ENCODE data around the gene KRTAP3-2.

The KRTAP3-2 gene

DNA sequence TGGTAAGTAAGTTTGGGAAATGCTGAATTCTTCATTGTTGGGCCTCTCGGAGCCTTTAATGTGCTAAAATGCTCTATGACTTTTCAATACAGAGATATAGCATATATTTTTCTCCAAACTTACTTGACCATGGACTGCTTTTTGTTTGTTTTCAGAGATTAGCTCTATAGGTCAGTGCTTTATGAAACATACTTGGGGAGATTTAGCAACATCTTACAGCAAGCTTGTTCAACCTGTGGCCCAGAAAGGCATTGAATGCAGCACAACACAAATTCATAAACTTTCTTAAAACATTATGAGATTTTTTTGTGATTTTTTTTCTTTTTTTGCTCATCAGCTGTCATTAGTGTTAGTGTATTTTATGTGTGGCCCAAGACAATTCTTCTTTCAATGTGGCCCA lies 10.2 kb upstream of the KRTAP3-2 start:
- no peak for DNase-seq

DNA sequence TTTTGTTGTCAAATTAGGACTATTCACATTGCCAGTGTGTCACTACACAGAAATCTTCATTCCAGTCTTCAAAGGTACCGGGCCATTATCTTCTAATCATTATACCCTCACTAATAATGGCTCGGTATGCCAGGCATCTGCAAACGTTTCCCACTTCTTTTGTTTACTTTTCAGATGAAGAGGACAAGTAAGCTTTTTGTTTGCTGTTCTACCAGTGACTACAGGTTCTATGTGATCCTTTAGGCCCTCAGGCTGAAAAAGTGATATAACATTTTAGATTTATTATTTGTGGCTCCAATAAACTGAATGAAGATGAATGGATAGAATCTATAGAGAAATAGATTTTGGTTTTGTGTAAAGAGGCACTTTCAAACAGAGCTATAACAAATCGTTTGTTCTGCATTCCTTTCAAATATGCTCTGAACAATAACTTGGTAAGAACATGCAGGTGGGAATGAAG lies 9.6 kb upstream of the KRTAP3-2 start:
- no peak for DNase-seq

DNA sequence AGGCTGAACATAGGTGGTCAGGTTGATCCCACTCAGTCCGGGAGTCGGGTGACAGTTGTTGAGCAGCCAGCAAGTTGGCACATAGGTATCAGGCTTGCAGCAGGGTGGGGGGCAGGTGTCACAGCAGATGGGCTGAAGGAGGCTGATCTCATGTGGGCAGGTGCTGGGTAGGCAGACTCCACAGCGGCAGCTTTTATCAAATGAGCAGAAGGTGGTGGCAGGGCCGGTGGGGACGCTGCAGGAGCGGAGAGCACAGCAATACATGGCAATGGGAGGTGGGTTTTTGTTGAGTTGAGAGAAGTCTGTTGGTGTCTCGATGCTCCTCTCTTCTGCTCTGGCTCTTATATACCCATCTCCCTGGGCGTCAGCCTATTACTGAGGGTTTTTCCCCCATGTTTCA lies 9.1 kb upstream of the KRTAP3-2 start, which contains the start of gene KRTAP3-1:
KRTAP3-1 (minus strand) TSS at position 318 of the 400 bp plus-strand sequence; CDS start at position 264, 54 bp downstream.
- DNase-seq, result no peak

DNA sequence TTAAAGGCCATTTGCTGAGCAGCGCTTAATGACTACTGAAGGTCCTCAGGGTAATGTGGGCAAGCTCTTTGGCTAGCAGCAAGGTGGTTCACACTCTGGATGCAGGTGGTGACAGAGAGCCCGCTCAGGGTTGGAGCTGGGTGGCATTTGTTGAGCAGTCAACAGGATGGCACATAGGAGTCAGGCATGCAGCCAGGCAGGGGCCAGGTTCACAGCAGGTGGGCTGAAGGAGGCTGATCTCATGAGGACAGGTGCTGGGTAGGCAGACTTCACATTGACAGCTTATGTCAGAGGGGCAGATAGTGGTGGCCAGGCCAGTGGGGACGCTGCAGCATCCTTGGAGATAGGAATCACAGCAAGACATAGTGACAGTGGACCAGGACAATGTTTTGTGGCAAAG lies 4.7 kb upstream of the KRTAP3-2 start:
- DNase-seq, result no peak

DNA sequence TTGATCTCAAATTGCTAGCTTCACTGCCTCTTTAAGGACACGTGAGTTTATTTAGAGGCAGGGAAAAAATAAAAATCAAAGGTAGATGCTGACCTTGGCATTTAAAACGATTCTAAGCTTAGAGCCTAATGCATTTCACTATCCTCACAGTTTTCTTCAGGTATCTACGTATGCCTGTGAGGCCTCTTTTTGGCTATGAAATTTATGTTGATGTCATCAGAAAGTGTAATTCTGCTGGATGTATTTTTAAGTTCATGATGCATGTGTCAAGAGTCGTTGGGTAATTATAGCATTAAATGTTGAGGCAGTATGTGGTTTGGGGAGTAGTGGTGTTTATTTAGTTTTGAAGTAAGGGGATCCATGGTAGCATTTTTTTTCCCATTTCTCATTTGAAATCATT lies 4.2 kb upstream of the KRTAP3-2 start:
- no peak for DNase-seq

DNA sequence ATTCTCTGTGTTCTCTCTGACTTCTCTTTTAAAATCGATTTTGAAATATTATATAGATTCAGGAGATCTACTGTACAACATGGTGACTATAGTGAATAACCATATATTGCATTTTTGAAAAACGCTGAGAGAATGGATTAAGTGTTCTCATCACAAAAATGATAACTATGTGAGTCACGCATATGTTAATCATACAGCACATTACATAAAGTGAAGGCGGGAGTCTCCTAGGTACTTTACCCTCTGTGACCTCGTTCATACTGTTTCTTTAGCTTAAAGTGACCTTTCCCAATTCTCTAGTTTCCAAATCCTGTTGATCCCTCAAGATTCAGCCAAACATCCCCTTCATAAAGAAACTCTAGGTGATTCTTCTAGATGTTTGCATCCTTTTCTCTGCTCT lies 3.1 kb upstream of the KRTAP3-2 start:
- DNase-seq, result no peak

DNA sequence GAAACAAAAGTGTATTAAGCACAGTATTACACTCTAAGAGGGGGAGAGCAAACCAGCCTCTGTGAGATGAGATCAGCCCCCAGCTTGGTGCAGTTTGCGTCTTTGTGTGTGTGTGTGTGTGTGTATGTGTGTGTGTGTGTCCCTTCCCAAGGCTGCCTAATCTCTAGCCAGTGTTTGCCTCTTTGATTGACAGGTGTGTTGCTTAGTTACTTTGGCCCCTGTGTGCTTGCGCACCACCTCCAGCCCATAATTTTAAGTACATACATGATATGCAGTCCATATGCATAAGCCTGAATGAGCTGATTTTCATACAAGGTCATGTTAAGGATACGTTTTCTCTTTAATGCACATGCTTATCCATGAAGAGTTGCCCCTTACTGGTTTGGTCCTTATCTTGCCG lies 2.1 kb upstream of the KRTAP3-2 start:
- no peak for DNase-seq

DNA sequence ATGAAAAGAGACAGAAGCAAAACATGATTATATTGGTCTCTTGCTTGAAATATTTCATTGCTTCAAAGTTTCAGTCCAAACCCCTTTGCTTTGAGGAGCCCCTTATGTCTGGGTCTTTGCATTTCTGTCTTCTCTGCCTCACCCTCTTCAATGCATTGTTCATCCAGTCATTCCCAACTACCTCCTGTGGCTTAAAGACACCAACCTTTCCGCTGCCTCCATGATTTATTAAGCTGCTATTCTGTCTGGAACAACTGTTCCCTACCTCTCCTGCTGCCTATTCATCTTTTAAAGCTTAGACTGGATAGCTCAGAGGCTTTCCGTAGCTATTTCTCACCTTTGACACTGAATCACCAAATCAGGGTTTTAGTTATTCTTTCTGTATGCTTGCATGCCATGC lies 2.3 kb downstream of the KRTAP3-2 start:
- no peak for DNase-seq

DNA sequence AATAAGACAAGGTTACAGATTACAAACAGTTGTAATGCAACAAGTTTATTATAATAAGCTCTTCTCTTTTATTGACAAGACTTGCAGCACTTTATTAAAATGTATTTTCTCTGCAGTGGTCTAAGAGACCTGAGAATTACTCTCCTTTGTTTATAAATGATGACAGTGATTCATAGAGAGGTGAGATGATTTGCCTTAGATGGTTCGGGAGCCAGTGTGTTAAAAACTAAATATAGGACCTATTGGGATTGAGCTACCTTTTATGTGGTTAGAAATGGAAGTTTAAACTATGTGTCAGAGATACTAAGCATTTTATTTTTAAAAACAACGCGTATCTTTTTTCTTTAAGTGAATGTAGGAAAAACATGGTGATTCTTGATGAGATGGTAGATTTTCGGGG lies 2.9 kb downstream of the KRTAP3-2 start:
- DNase-seq, result no peak

DNA sequence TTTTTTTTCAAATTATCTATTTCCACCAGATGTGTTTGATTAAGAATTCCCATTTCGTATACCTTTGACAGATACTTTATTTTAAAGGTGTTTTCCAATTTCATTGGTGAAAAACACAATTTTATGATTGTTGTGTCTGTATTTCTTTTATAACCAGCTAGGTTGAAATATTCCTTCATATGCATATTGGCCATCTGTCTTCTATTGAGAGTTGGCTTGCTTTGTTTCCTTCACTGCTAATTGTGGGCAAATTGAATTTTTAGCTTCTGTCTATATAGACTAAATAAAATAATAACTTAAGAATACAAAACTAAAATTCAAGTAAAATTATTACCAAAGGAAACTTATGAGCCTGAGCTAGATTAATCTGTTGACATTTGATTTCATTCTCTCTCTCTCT lies 4.6 kb downstream of the KRTAP3-2 start:
- no peak for DNase-seq

DNA sequence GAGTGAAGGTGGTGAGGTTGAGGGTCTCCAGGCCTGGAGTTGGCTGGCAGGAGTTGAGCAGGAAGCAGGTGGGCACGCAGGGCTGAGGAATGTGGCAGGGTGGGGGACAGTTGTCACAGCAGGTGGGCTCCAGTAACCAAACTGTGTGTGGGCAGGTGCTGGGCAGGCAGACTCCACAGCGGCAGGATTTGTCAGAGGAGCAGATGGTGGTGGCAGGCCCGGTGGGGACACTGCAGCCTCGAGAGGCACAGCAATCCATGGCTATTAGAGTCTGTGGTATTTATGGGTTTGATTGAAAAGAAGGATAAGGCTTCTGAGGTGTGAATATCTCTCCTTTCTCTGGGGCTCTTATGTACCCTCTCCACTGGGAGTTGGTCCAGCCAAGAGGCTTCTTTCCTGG lies 5.9 kb downstream of the KRTAP3-2 start, which contains the start of gene KRTAP3-3:
KRTAP3-3 (minus strand) TSS at position 326 of the 400 bp plus-strand sequence; CDS start at position 259, 67 bp downstream.
- DNase-seq, result no peak

DNA sequence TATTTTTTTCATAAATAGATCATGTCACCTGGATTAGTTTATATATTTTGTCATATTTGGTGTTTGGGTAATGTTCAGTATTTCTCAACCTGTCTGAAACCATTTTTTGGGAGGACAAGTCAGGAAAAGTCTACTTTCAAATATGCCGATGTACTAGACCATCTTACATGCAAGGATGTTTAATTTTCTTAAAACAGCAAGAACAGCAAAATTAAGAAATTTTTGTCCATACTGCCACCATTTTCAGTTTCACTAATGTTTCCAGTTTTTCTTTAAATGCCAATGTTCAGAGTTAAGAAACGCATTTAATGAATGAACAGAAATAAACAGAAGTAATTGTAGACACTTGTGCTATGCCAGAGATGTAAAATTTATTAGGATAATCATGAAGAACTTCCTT lies 6.6 kb downstream of the KRTAP3-2 start:
- DNase-seq, result no peak

DNA sequence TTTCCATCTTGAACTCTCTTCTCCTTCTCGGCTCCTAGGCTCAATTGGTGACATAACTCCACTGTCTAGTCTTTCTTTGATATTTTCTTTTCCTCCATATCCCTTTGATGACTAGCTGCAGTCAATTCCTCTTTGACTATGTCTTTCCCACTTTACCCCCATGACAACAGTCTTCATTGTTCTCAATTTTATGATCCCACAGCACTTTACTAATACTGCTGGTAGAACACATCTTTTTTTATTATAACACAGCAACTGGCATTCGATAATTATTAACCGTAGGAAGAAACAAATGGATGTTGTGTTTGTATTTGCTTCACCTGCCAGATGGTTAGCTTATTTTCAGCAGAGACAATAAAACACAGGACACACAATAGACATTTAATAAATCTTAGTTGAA lies 7.0 kb downstream of the KRTAP3-2 start:
- no peak for DNase-seq

DNA sequence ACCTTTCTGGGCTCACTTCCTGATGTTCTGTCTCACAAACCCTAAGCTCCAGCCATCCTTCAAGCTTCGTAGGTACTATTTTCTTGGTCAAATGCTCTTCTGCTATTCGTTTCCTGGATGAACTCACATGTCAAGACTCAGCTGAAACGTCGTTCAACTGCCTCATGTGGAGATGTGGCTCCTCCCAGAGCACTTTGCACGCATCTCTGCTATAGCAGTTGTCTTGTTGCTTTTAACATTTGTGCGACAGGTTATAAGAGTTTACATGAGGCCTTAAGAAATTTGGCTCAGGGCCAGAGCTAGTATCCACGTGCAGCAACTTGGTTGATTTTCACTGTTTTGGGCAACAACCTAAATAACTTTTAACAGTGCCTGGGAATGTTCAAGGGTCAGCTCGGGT lies 12.8 kb downstream of the KRTAP3-2 start:
- DNase-seq, result no peak

DNA sequence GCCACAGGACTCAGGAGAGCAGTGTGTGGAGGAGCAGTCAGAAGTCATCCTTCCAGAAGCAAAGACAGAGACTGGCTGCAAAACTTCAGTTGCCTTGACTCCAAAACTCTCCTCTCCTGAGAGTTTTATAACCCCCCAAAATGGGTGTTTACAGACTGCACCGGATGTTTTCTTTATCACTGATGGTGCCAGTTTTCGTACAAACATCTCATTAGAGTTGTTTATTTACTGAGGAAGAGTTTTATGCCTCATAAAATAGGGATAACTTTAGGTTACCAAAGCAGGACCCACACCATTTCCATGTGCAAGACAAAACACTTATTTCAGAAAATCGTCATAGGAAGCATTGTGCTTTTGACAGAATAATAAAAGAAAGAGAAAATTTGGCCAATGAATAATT lies 15.5 kb downstream of the KRTAP3-2 start, which contains the start of gene KRT40:
KRT40 (minus strand) TSS at position 101 of the 400 bp plus-strand sequence; CDS start at position 48, 53 bp downstream.
- DNase-seq, result no peak

DNA sequence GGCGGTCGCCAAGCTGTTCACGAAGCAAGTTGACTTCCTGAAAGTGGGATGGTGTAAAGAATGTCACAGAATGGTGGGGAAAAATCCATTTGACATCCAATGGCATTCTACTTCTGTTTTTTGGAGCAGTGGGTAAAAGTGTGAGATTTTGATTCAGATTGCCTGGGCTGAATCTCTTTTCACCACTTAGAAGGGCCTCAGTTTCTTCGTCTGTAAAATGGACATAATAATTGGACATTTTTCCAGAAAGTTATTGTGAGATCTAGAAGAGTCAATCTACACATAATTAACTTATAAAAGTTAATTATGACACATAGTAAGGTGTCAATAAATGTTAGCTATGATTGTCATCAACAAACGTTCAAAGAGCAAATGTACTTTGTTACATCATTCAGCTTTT lies 18.6 kb downstream of the KRTAP3-2 start:
- no peak for DNase-seq

DNA sequence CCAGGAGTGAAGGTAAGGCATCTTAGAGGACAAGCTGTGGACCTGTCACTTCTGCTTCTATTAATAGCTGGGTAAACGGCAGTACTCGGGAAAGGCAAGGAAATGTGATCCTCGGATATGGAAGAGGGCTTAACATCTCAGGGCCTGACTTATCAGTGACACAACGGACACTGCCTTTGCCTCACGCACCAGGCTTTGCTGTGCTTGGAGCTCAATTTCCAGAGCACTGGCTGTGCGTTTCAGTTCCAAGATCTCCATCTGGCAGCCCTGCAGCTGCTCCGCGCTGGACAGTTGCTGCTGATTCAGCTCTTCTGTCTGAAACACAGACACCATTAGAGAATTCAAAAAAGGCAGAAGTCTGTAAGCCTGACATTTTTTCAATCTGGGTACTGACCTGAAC lies 19.1 kb downstream of the KRTAP3-2 start:
- no peak for DNase-seq

DNA sequence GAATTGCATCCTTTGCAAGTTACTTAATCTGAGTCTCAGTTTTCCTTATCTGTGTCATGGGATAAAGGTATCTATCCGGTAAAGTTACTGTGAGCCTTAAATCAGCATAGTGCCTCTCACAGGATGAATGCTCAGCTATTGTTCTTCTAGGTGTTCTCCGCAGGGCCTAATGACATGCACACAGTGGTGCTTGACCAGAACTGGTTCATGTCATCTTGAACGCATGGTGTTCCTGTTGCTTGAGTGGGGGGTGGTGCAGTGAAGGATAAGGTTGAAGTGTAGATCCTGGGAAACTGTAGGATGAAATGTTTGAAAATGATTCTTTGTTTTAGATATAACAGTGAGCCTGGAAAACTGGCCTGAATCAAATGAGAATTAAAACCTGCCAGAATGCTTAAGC lies 19.6 kb downstream of the KRTAP3-2 start:
- no peak for DNase-seq

DNA sequence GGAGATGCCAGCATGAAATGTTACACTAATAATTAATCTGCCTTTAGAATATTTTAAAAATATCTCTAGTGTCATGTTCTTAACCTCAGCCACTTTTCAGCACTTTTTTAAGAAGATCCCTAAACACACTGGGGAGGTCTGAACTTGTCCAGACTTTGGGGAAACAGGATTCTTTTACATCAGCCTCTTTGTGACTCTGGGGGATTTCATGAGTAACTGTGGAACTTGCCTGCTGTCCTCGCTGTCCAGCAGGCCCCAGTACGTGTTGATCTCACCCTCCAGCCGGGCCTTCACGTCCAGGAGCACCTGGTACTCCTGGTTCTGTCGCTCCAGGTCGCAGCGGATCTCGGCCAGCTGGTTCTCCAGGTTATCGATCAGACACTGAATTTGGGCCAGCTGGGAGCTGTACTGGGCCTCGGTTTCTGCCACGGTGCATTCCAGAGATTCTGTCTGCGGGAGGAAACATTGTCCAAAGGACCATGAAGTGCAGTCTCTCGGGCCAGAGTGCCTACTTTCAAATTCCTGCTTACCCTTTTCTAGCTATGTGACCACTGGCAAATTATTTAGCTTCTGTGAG lies 21.0 kb downstream of the KRTAP3-2 start:
- no peak for DNase-seq

DNA sequence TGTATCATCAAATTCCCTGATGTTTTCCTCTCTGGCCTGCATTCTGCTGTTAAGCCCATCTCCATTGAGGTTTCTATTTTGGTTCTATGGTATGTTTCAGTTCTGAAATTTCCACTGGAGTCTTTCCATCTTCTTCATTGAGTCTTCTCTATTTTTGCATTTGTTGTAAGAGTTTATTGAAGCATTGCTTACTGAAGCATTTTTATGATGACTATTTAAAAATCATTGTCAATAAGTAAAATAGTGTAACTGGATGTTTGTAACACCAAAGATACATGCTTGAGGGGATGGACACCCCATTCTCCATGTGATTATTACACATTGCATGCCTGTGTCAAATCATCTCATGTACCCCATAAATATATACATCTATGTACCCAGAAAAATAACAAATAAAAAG lies 24.2 kb downstream of the KRTAP3-2 start:
- DNase-seq, result no peak

DNA sequence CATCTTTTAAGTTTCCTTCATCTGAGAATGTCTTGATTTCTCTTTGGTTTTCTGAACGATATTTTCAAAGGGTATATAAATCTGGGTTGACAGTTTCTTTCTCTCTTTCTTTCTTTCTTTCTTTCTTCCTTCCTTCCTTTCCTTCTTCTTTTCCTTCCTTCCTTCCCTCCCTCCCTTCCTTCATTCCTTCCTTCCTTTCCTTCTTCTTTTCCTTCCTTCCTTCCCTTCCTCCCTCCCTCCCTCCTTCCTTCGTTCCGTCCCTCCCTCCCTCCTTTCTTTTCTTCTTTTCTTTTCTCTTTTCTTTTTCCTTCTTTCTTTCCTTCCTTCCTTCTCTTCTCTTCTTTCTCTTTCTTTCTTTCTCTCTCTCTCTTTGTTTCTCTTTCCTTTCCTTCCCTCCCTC lies 25.3 kb downstream of the KRTAP3-2 start:
- DNase-seq, result no peak

DNA sequence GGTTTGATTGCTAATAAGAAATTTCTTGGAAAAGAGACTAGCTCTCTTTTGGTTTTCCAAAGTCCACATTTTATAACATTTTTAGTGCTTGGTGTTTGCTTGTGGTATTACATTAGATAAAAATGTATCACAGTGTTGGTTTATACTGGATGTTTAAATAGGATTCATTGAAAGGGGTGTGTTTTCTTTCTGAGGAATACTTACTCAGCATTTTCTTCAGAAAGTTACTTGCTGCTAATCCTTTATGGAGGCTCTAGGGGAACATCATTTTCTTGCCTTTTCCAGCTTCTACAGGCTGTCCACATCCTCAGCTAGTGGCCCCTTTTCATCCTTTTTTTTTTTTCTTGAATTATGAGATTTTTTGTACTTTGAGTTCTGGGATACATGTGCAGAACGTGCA lies 32.1 kb downstream of the KRTAP3-2 start:
- DNase-seq, result no peak

DNA sequence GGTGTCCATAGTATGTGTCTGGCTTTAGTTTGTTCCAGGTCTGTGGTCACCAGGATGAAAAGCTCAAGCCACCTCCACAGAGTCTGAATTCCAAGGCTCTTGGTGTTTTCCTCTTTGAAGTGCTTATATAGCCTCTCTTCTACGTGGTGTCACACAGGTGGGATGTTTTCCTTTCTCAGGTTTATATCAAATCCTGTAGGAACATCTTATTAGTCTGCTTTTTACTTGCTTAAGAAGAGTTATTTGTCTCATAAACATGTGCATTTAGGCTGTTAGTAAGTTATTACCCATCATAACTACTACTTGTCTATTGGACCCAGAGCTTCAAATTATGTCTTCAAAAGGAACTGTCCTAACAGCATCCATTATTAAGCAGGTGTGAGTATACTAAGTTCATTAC lies 32.9 kb downstream of the KRTAP3-2 start, which contains the start of gene KRT39:
KRT39 (minus strand) TSS at position 101 of the 400 bp plus-strand sequence; CDS start at position 9, 92 bp downstream.
- DNase-seq, result no peak

DNA sequence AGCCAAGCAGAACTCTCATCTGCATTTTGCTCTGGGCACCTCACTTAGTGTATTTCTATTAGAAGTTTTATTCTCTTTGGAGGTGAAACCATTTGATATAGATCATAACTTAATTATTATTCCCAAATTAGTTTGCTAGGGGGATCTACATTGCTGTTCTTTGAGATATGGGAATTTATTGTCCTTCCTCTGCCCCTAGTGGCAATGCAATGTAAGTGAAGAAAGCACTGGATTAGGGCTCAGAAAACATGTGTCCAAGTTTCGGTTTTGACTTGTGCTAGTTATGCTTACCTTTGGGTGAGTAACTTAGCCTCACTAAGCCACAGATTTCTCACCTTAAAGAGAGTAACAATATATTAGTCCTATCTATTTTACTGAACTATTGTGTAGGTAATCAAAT lies 35.9 kb downstream of the KRTAP3-2 start:
- no peak for DNase-seq

DNA sequence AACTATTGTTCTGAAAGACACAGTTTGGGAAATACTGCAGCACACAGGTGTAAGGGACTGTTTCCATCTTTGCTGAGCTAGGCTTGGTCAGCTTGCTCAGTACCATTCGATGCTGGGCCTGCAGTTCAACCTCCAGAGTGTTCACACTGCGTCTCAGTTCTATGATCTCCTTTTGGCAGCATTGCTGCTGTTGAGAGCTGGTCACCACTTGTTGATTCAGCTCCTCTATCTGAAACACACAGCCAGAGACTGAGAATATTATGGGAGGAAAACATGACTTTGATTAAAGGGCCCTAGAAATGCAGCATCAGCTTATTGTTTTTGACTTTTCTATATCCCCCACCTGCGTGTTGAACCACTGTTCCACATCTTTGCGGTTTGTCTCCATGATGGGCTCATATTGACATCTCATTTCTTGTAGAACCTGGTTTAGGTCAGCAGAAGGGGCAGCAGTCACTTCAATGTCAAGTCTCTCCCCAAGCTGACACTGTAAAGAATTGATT lies 37.6 kb downstream of the KRTAP3-2 start:
- DNase-seq, result no peak
